IMR-90 (cell line): ENCODE measurements around the gene DDA1. TPM values are rescaled to one million over a fixed set of nuclear protein-coding genes. Genes with fewer than 3 reads are reported as not detected.

Experiments used
- ATAC-seq: fragments of 200-7000 bp; cut with Tn5 transposase; 2 replicates; pipeline ENCODE4 v1.9.1; 2020; ENCODE audit warnings: low read depth, mild to moderate bottlenecking, moderate library complexity
- BruUV-seq: library from RNA; stranded (reverse); fragments of 400-500 nt; replicated peaks from 2 replicates; lab custom pipeline; 2021; lab: Mats Ljungman, UMichigan
- CTCF ChIA-PET: fragments of 300-600 bp; formaldehyde crosslinking; extraction: SDS; loops from one replicate; lab custom pipeline; 2021; ENCODE audit warnings: antibody characterized with exemption; lab: Yijun Ruan, JAX
- POLR2A ChIA-PET: fragments of 300-600 bp; sonication (Branson Sonifier 250); formaldehyde crosslinking; loops from one replicate; lab custom pipeline; 2022; ENCODE audit warnings: antibody characterized with exemption; ENCODE audit not compliant: unreplicated experiment; lab: Charles Lee
- DNase-seq: peaks from one replicate; pipeline ENCODE4 v3.0.0; 2013
- H2AFZ ChIP-seq: replicated peaks from 2 replicates; pipeline ENCODE3; 2013; ENCODE audit warnings: low read length, mild to moderate bottlenecking; ENCODE audit not compliant: poor library complexity
- H2AK5ac ChIP-seq: 2 replicates; pipeline ENCODE4 v1.6.1; 2013; ENCODE audit warnings: low read depth, low read length, inconsistent platforms
- H2AK9ac ChIP-seq: replicated peaks from 2 replicates; pipeline ENCODE3; 2013; ENCODE audit warnings: mild to moderate bottlenecking, low read depth, low read length, moderate library complexity; ENCODE audit not compliant: poor library complexity
- H2BK120ac ChIP-seq: 2 replicates; pipeline ENCODE4 v1.6.1; 2013; ENCODE audit warnings: low read depth, low read length, inconsistent platforms
- H2BK15ac ChIP-seq: 3 replicates; pipeline ENCODE4 v1.6.1; 2013; ENCODE audit warnings: low read depth, low read length, inconsistent platforms
- H2BK20ac ChIP-seq: 2 replicates; pipeline ENCODE4 v1.6.1; 2013; ENCODE audit warnings: low read depth, mild to moderate bottlenecking, inconsistent platforms, low read length, moderate library complexity
- H2BK5ac ChIP-seq: 2 replicates; pipeline ENCODE4 v1.6.1; 2013; ENCODE audit warnings: mild to moderate bottlenecking, low read depth, low read length, inconsistent platforms; ENCODE audit not compliant: poor library complexity, severe bottlenecking
- H3K14ac ChIP-seq: replicated peaks from 2 replicates; pipeline ENCODE4 v1.6.1; 2013; ENCODE audit warnings: low read depth, low read length, inconsistent platforms
- H3K18ac ChIP-seq: 2 replicates; pipeline ENCODE4 v1.6.1; 2013; ENCODE audit warnings: low read depth, low read length, control low read depth
- H3K23ac ChIP-seq: 2 replicates; pipeline ENCODE4 v1.6.1; 2013; ENCODE audit warnings: low read depth, low read length, inconsistent platforms
- H3K27ac ChIP-seq: 2 replicates; pipeline ENCODE4 v1.5.1; 2013; ENCODE audit warnings: mild to moderate bottlenecking, control low read depth, low read length; ENCODE audit not compliant: insufficient read depth
- H3K27me3 ChIP-seq: 2 replicates; pipeline ENCODE4 v1.6.1; 2013; ENCODE audit warnings: low read length; ENCODE audit not compliant: control insufficient read depth, insufficient read depth
- H3K36me3 ChIP-seq: 2 replicates; pipeline ENCODE4 v1.6.1; 2013; ENCODE audit warnings: low read length, mixed read lengths; ENCODE audit not compliant: control insufficient read depth, insufficient read depth
- H3K4ac ChIP-seq: 2 replicates; pipeline ENCODE4 v1.6.1; 2013; ENCODE audit warnings: low read depth, low read length, inconsistent platforms
- H3K4me1 ChIP-seq: 2 replicates; pipeline ENCODE4 v1.6.1; 2013; ENCODE audit warnings: low read length, mixed read lengths; ENCODE audit not compliant: control insufficient read depth, insufficient read depth
- H3K4me2 ChIP-seq: 2 replicates; pipeline ENCODE4 v1.6.1; 2013; ENCODE audit warnings: low read depth, mild to moderate bottlenecking, control low read depth, low read length, moderate library complexity
- H3K4me3 ChIP-seq: 2 replicates; pipeline ENCODE4 v1.5.1; 2013; ENCODE audit warnings: low read depth, mild to moderate bottlenecking, control low read depth, low read length, moderate library complexity; ENCODE audit not compliant: insufficient read depth
- H3K56ac ChIP-seq: 2 replicates; pipeline ENCODE4 v1.6.1; 2013; ENCODE audit warnings: low read length, inconsistent platforms; ENCODE audit not compliant: insufficient read depth; ENCODE audit errors: extremely low read depth
- H3K79me1 ChIP-seq, 2 experiments: 2 replicates each; pipeline ENCODE4 v1.6.1; 2013; ENCODE audit warnings: low read length in 2 of 2, inconsistent platforms in 1 of 2, low read depth in 1 of 2
- H3K9ac ChIP-seq: 2 replicates; pipeline ENCODE4 v1.6.1; 2013; ENCODE audit warnings: low read depth, low read length, control low read depth
- H3K9me1 ChIP-seq: 2 replicates; pipeline ENCODE4 v1.6.1; 2013; ENCODE audit warnings: low read length, inconsistent platforms; ENCODE audit not compliant: insufficient read depth
- H3K9me3 ChIP-seq: 2 replicates; pipeline ENCODE4 v1.6.1; 2013; ENCODE audit warnings: low read length; ENCODE audit not compliant: control insufficient read depth, insufficient read depth
- H4K20me1 ChIP-seq: 2 replicates; pipeline ENCODE4 v1.6.1; 2013; ENCODE audit warnings: low read length, inconsistent platforms; ENCODE audit not compliant: insufficient read depth
- H4K5ac ChIP-seq: 2 replicates; pipeline ENCODE4 v1.6.1; 2013; ENCODE audit warnings: mild to moderate bottlenecking, low read depth, low read length, control low read depth
- H4K8ac ChIP-seq, 2 experiments: 2 replicates each; pipeline ENCODE4 v1.6.1; 2013; ENCODE audit warnings: low read depth in 2 of 2, low read length in 2 of 2, control low read depth in 1 of 2, inconsistent platforms in 1 of 2
- H4K91ac ChIP-seq: 2 replicates; pipeline ENCODE4 v1.6.1; 2013; ENCODE audit warnings: low read depth, low read length, inconsistent platforms; ENCODE audit not compliant: insufficient read depth
- BHLHE40 ChIP-seq: fragments of 150-350 bp; IDR thresholded peaks from 2 replicates; pipeline ENCODE4 v1.6.1; 2016; ENCODE audit warnings: mild to moderate bottlenecking, low read depth, low read length
- CEBPB ChIP-seq: IDR thresholded peaks from 2 replicates; pipeline ENCODE4 v1.6.1; 2012; ENCODE audit warnings: low read depth, low read length, improper control_type of control experiment
- CHD1 ChIP-seq: IDR thresholded peaks from 2 replicates; pipeline ENCODE4 v1.6.1; 2012; ENCODE audit warnings: low read depth, low read length, improper control_type of control experiment
- FOS ChIP-seq: fragments of 150-350 bp; IDR thresholded peaks from 2 replicates; pipeline ENCODE4 v1.6.1; 2016; ENCODE audit warnings: low read depth, low read length
- MAFK ChIP-seq: IDR thresholded peaks from 2 replicates; pipeline ENCODE4 v1.6.1; 2012; ENCODE audit warnings: low read depth, low read length, improper control_type of control experiment
- MAZ ChIP-seq: IDR thresholded peaks from 2 replicates; pipeline ENCODE4 v1.6.1; 2012; ENCODE audit warnings: low read depth, mild to moderate bottlenecking, low read length, improper control_type of control experiment, moderate library complexity, borderline replicate concordance
- MXI1 ChIP-seq: IDR thresholded peaks from 2 replicates; pipeline ENCODE4 v1.6.1; 2012; ENCODE audit warnings: low read depth, mild to moderate bottlenecking, low read length, moderate library complexity, borderline replicate concordance
- NFE2L2 ChIP-seq: fragments of 150-350 bp; IDR thresholded peaks from 2 replicates; pipeline ENCODE4 v1.6.1; 2016; ENCODE audit warnings: low read depth, mild to moderate bottlenecking, low read length
- POLR2A ChIP-seq: IDR thresholded peaks from 2 replicates; pipeline ENCODE4 v1.6.1; 2012; ENCODE audit warnings: mild to moderate bottlenecking, low read depth, low read length
- RAD21 ChIP-seq: IDR thresholded peaks from 2 replicates; pipeline ENCODE4 v1.6.1; 2012; ENCODE audit warnings: low read length, improper control_type of control experiment
- RCOR1 ChIP-seq: IDR thresholded peaks from 2 replicates; pipeline ENCODE4 v1.6.1; 2012; ENCODE audit warnings: mild to moderate bottlenecking, low read length, improper control_type of control experiment; ENCODE audit not compliant: insufficient replicate concordance
- RFX5 ChIP-seq: IDR thresholded peaks from 2 replicates; pipeline ENCODE4 v1.8.0; 2012; ENCODE audit warnings: low read depth, mild to moderate bottlenecking, low read length, moderate library complexity
- SMC3 ChIP-seq: fragments of 150-350 bp; IDR thresholded peaks from 2 replicates; pipeline ENCODE4 v1.6.1; 2016; ENCODE audit warnings: low read depth, mild to moderate bottlenecking, antibody characterized with exemption, low read length, moderate library complexity
- WGBS, 2 experiments: methylation state at CpG; one replicate each; pipeline versions ENCODE4 v1.1.5 to v1.1.7; 2013; ENCODE audit warnings: missing lambda C conversion rate in 2 of 2; ENCODE audit not compliant: insufficient read length in 1 of 2; ENCODE audit errors: extremely low coverage in 2 of 2; 5-methylcytosine and 5-hydroxymethylcytosine counted together
- dilution Hi-C: fragments of 300-500 bp; cut with HindIII; formaldehyde crosslinking; loops from one replicate; pipeline ENCODE4 v1.14.3; 2018; ENCODE audit warnings: low sequenced_read_pairs; ENCODE audit not compliant: unreplicated experiment
- in situ Hi-C: fragments of 300-500 bp; cut with MboI; formaldehyde crosslinking; loops from 3 replicates; pipeline ENCODE4 v1.14.3; 2019; ENCODE audit warnings: low sequenced_read_pairs, inconsistent platforms, mixed read lengths
- intact Hi-C: fragments of 100-400 bp; cut with micrococcal nuclease; formaldehyde crosslinking; loops from 2 replicates; pipeline ENCODE4 v1.10.0; 2022
- polyA plus RNA-seq, 3 experiments: library from polyadenylated mRNA; depleted of rRNA; stranded (reverse); fragments of >200 nt; gene quantifications; 2 replicates each; pipeline ENCODE4 v1.2.3, GENCODE V29; 2012; ENCODE audit warnings: low replicate concordance in 1 of 3
- total RNA-seq: library from RNA; depleted of rRNA; stranded (reverse); fragments of >200 nt; gene quantifications from 2 replicates; pipeline ENCODE4 v1.2.3, GENCODE V29; 2012
- TF ChIP-seq, protein P1 (sequence below): fragments of 150-350 bp; IDR thresholded peaks from 2 replicates; pipeline ENCODE4 v1.6.1; 2017; ENCODE audit warnings: mild to moderate bottlenecking, antibody characterized with exemption, low read length, low read depth
- TF ChIP-seq, protein P2 (sequence below): fragments of 150-350 bp; IDR thresholded peaks from 2 replicates; pipeline ENCODE4 v1.6.1; 2016; ENCODE audit warnings: low read depth, mild to moderate bottlenecking, low read length, moderate library complexity, borderline replicate concordance
- TF ChIP-seq, protein P3 (sequence below): conservative IDR thresholded peaks from 2 replicates; pipeline ENCODE4 v1.5.1; 2012; ENCODE audit warnings: mild to moderate bottlenecking, low read depth, low read length, improper control_type of control experiment

Gene DDA1
- total and polyA plus RNA-seq, 2 of the 4 experiments (the other 2 are of a cell fraction): 33.7 to 87.2 TPM

DNA sequence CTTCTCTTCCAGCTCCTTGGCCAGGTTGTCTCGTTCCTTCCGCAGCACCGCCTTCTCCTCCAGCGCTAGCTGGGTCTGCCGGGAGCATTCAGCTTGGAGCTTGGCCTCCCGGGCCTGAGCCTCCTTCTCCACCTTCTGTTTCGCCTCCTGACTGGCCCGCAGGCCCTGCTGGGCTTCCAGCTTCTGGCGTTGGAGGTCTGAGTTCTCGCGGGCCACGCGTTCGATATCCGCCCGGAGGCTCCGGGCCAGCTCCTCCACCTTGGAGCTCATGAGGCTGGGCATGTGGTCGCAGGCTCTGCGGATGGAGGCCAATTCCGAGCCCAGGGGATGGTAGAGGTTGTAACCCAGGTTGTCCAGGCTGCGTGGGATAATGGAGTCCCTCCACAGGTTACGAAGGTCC lies 56.0 kb downstream of the DDA1 start:
- Histone ChIP-seq H2BK120ac (no peak overlapping the region), H2AFZ (no peak overlapping the region), H3K4me3 (no peak overlapping the region), H3K4me2 (no peak overlapping the region), H3K18ac (no peak overlapping the region), H3K27ac (no peak overlapping the region), H3K56ac (no peak overlapping the region), H3K27me3 (peaks cover 11% of the 10 kb centered on the region), H3K14ac (no peak overlapping the region), H3K23ac (no peak overlapping the region), H4K20me1 (no peaks in the 10 kb centered on the region), H2BK20ac (no peak overlapping the region), H3K9me1 (peaks cover 2% of the 10 kb centered on the region; the same call in 1 of the 2 replicates), H2AK9ac (no peak overlapping the region), H3K4me1 (peaks cover 2% of the 10 kb centered on the region; the same call in 1 of the 2 replicates), H3K4ac (no peak overlapping the region), H2AK5ac (no peak overlapping the region), H4K8ac (no peak overlapping the region), H4K91ac (no peak overlapping the region), H2BK15ac (no peak overlapping the region), H3K36me3 (no peaks in the 10 kb centered on the region), H4K5ac (no peak overlapping the region), H3K9ac (no peak overlapping the region), H3K9me3 (no peaks in the 10 kb centered on the region), H3K79me1 (no peaks in the 10 kb centered on the region), H2BK5ac (no peak overlapping the region)
- TF ChIP-seq, protein P1, sequence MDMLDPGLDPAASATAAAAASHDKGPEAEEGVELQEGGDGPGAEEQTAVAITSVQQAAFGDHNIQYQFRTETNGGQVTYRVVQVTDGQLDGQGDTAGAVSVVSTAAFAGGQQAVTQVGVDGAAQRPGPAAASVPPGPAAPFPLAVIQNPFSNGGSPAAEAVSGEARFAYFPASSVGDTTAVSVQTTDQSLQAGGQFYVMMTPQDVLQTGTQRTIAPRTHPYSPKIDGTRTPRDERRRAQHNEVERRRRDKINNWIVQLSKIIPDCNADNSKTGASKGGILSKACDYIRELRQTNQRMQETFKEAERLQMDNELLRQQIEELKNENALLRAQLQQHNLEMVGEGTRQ: no peak
- TF ChIP-seq CHD1 (no peak), CEBPB (no peak), MXI1 (no peak), RCOR1 (no peak), POLR2A (no peak), NFE2L2 (no peak), RAD21 (no peak), FOS (no peak), BHLHE40 (no peak), RFX5 (no peak), MAFK (no peak), MAZ (no peak), SMC3 (no peak)
- TF ChIP-seq, protein P2, sequence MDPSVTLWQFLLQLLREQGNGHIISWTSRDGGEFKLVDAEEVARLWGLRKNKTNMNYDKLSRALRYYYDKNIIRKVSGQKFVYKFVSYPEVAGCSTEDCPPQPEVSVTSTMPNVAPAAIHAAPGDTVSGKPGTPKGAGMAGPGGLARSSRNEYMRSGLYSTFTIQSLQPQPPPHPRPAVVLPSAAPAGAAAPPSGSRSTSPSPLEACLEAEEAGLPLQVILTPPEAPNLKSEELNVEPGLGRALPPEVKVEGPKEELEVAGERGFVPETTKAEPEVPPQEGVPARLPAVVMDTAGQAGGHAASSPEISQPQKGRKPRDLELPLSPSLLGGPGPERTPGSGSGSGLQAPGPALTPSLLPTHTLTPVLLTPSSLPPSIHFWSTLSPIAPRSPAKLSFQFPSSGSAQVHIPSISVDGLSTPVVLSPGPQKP: no peak
- TF ChIP-seq, protein P3, sequence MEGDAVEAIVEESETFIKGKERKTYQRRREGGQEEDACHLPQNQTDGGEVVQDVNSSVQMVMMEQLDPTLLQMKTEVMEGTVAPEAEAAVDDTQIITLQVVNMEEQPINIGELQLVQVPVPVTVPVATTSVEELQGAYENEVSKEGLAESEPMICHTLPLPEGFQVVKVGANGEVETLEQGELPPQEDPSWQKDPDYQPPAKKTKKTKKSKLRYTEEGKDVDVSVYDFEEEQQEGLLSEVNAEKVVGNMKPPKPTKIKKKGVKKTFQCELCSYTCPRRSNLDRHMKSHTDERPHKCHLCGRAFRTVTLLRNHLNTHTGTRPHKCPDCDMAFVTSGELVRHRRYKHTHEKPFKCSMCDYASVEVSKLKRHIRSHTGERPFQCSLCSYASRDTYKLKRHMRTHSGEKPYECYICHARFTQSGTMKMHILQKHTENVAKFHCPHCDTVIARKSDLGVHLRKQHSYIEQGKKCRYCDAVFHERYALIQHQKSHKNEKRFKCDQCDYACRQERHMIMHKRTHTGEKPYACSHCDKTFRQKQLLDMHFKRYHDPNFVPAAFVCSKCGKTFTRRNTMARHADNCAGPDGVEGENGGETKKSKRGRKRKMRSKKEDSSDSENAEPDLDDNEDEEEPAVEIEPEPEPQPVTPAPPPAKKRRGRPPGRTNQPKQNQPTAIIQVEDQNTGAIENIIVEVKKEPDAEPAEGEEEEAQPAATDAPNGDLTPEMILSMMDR: no peak
- ChIA-PET CTCF (interaction anchor here (0.6 kb wide), 1 partner anchor 56 kb away, joined by 3 read pairs; no protein-coding TSS in a partner anchor), POLR2A (no interaction called here)
- BruUV-seq: no TSS peak
- no peak for ATAC-seq
- intact Hi-C loops (no loop called here), in situ Hi-C loops (no loop called here), dilution Hi-C loops (no loop called here)
- DNase-seq: no peak
- WGBS, 2 experiments: 87% methylated on average over 20 of the region's 22 CpGs; no CpG with 5 or more reads in 1 of the 2 experiments
